ENCODE measurements around the gene INAFM1.

INAFM1 gene

GRCh38 chr19:47274071-47274890 lies at the start of gene INAFM1:
INAFM1 (plus strand) TSS chr19:47274885; CDS start chr19:47274920, 35 bp downstream.
- DNase-seq (ENCODE audit: low spot score), result peak; percentile 96

- peak; percentile 85 for DNase-seq (ENCODE audit: low spot score)
These were observed 48.8 kb upstream of the INAFM1 start for GRCh38 chr19:47225746-47226425.

GRCh38 chr19:47226426-47227351 lies 48.0 kb upstream of the INAFM1 start:
- DNase-seq (ENCODE audit: low spot score), result peak; percentile 95

GRCh38 chr19:47227352-47228167 lies 47.1 kb upstream of the INAFM1 start:
- DNase-seq (ENCODE audit: low spot score), result peak; percentile 95

- DNase-seq (ENCODE audit: low spot score), result peak; percentile 87
These were observed 46.3 kb upstream of the INAFM1 start for GRCh38 chr19:47228168-47228936.

GRCh38 chr19:47228937-47229675 lies 45.6 kb upstream of the INAFM1 start:
- peak; percentile 72 for DNase-seq (ENCODE audit: low spot score)

- peak; percentile 43 for DNase-seq (ENCODE audit: low spot score)
These were observed 45.0 kb upstream of the INAFM1 start for GRCh38 chr19:47229676-47230053.

- DNase-seq (ENCODE audit: low spot score), result peak; percentile 61
These were observed 44.4 kb upstream of the INAFM1 start for GRCh38 chr19:47230054-47230920.

- no peak for DNase-seq (ENCODE audit: low spot score)
These were observed 43.8 kb upstream of the INAFM1 start, which contains the start of gene BBC3 for GRCh38 chr19:47230921-47231214. BBC3 (minus strand) TSS chr19:47231199; CDS start chr19:47228431, 2,768 bp downstream.

GRCh38 chr19:47231215-47232054 lies 43.2 kb upstream of the INAFM1 start:
- DNase-seq (ENCODE audit: low spot score), result peak; percentile 85

GRCh38 chr19:47232422-47233211 lies 42.1 kb upstream of the INAFM1 start:
- peak; percentile 51 for DNase-seq (ENCODE audit: low spot score)

- no peak for DNase-seq (ENCODE audit: low spot score)
These were observed 38.5 kb upstream of the INAFM1 start for GRCh38 chr19:47236072-47236675.

- DNase-seq (ENCODE audit: low spot score), result no peak
These were observed 35.5 kb upstream of the INAFM1 start for GRCh38 chr19:47239152-47239551.

GRCh38 chr19:47239610-47240296 lies 34.9 kb upstream of the INAFM1 start:
- no peak for DNase-seq (ENCODE audit: low spot score)

GRCh38 chr19:47240556-47240955 lies 34.1 kb upstream of the INAFM1 start:
- DNase-seq (ENCODE audit: low spot score), result no peak

Measured in SW480 (cell line).